ENCODE results near the gene SCUBE3. TPM values are rescaled to one million over a fixed set of nuclear protein-coding genes. Genes with fewer than 3 reads are reported as not detected.
A peak's percentile ranks its signal among the peaks of the same experiment; 100 is the strongest.

The SCUBE3 gene
- total RNA-seq, 4 donors from 2014 or later = 1.5 to 8.8 (median 5.6) TPM

- peak overlapping the region in 2 of 4 donors; percentile 1 to 4 for H3K27ac ChIP-seq (replicated peaks in 1 of 4)
- no peaks in the 10 kb centered on the region for H3K27me3 ChIP-seq
- DNase-seq (ENCODE audit: extremely low spot score) = no peak
- peaks cover 14 to 18% (median 15%) of the 10 kb centered on the region in 4 donors for H3K4me1 ChIP-seq
- TF ChIP-seq CTCF (IDR thresholded peaks at IDR 0.05) = no peak
- no peak for TF ChIP-seq POLR2A (IDR thresholded peaks at IDR 0.05; ENCODE audit: low read depth)
- no peak for TF ChIP-seq POLR2AphosphoS5 (IDR thresholded peaks at IDR 0.05)
- no peak for TF ChIP-seq EP300 (IDR thresholded peaks at IDR 0.05)
- peaks cover 21 to 50% (median 36%) of the 10 kb centered on the region in 4 donors for H3K36me3 ChIP-seq
- H3K4me3 ChIP-seq = peak overlapping the region; percentile 24 to 52 (median 39)
- 48% methylated on average over 6 of the region's 6 CpGs for WGBS
- intact Hi-C loops (cut with DNase I) = no loop called here
- no peaks in the 10 kb centered on the region for H3K9me3 ChIP-seq
These were observed 83.3 kb downstream of the SCUBE3 start for GRCh38 chr6:35296931-35297600.

GRCh38 chr6:35297601-35298481 lies 84.1 kb downstream of the SCUBE3 start, which contains the start of gene DEF6:
TSS of gene DEF6 (plus strand) at chr6:35297818. CDS start at chr6:35297857, 39 bp downstream.
- Histone ChIP-seq H3K4me1 (peaks cover 14 to 22% (median 17%) of the 10 kb centered on the region in 4 donors), H3K36me3 (peaks cover 13 to 42% (median 28%) of the 10 kb centered on the region in 4 donors), H3K27me3 (no peaks in the 10 kb centered on the region), H3K27ac (replicated peaks in 1 of 4) (peak within 1 kb of the TSS; percentile 16 to 63 (median 34)), H3K4me3 (peak within 1 kb of the TSS; percentile 24 to 52 (median 39)), H3K9me3 (no peaks in the 10 kb centered on the region)
- intact Hi-C loops (cut with DNase I) = no loop called here
- no peak for DNase-seq (ENCODE audit: extremely low spot score)
- WGBS = 61% methylated on average over 4 of the region's 35 CpGs
- no peak for TF ChIP-seq POLR2A (IDR thresholded peaks at IDR 0.05; ENCODE audit: low read depth)
- TF ChIP-seq CTCF (IDR thresholded peaks at IDR 0.05) = peak; percentile 44 to 70 (median 45)
- peak; percentile 37 to 59 for TF ChIP-seq POLR2AphosphoS5 (IDR thresholded peaks at IDR 0.05)

GRCh38 chr6:35298625-35299140 lies 84.9 kb downstream of the SCUBE3 start:
- WGBS = 90% methylated on average over 6 of the region's 6 CpGs
- Histone ChIP-seq H3K4me3 (peak overlapping the region in 2 of 4 donors; percentile 42 to 52), H3K9me3 (no peaks in the 10 kb centered on the region), H3K36me3 (peaks cover 9 to 34% (median 20%) of the 10 kb centered on the region in 4 donors), H3K4me1 (peaks cover 14 to 24% (median 17%) of the 10 kb centered on the region in 4 donors), H3K27ac (replicated peaks in 1 of 4) (peak overlapping the region in 2 of 4 donors; percentile 36 to 63), H3K27me3 (no peaks in the 10 kb centered on the region)
- no peak for TF ChIP-seq EP300 (IDR thresholded peaks at IDR 0.05)
- no peak for TF ChIP-seq POLR2A (IDR thresholded peaks at IDR 0.05; ENCODE audit: low read depth)
- no peak for TF ChIP-seq POLR2AphosphoS5 (IDR thresholded peaks at IDR 0.05)
- intact Hi-C loops (cut with DNase I) = no loop called here
- DNase-seq (ENCODE audit: extremely low spot score) = no peak

GRCh38 chr6:35299674-35300073 lies 85.9 kb downstream of the SCUBE3 start:
- intact Hi-C loops (cut with DNase I) = no loop called here
- peaks cover 6 to 24% (median 15%) of the 10 kb centered on the region in 4 donors for H3K36me3 ChIP-seq

More at GRCh38 chr6:35299674-35300073, 85.9 kb downstream of the SCUBE3 start:
- Histone ChIP-seq H3K27ac (replicated peaks in 1 of 4) (peak overlapping the region in 1 of 4 donors; percentile 31), H3K9me3 (no peaks in the 10 kb centered on the region), H3K27me3 (no peaks in the 10 kb centered on the region), H3K4me3 (no peak overlapping the region), H3K4me1 (peaks cover 14 to 24% (median 17%) of the 10 kb centered on the region in 4 donors)
- TF ChIP-seq EP300 (IDR thresholded peaks at IDR 0.05) = no peak
- no peak for TF ChIP-seq POLR2A (IDR thresholded peaks at IDR 0.05; ENCODE audit: low read depth)
- no peak for TF ChIP-seq POLR2AphosphoS5 (IDR thresholded peaks at IDR 0.05)
- TF ChIP-seq CTCF (IDR thresholded peaks at IDR 0.05) = no peak
- 78% methylated on average over 4 of the region's 4 CpGs for WGBS
- no peak for DNase-seq (ENCODE audit: extremely low spot score)

Data from esophagus muscularis mucosa (tissue), 4 donors.